GM12892 (cell line): ENCODE measurements around the gene SLC25A28.
A peak's percentile ranks its signal among the peaks of the same experiment; 100 is the strongest.
"Not testable (repeated sequence)": the region's sequence is repeated elsewhere in the genome, so short reads cannot be mapped to it uniquely, and the experiment has no call there.

Source experiments
- DNase-seq: peaks from one replicate; pipeline ENCODE4 v3.0.0; 2011; ENCODE audit not compliant: insufficient read length
- FAIRE-seq: peaks from 2 replicates; lab custom pipeline; 2011; peaks lifted over from hg19 to GRCh38; lab: Jason Lieb, UNC
- POLR2A ChIP-seq: IDR thresholded peaks from 2 replicates; pipeline ENCODE4 v1.6.1; 2011; ENCODE audit warnings: low read depth, low read length, control low read depth
- POLR2AphosphoS5 ChIP-seq: IDR thresholded peaks from 2 replicates; pipeline ENCODE4 v1.6.1; 2011; ENCODE audit warnings: low read depth, low read length, control low read depth
- TAF1 ChIP-seq: IDR thresholded peaks from 2 replicates; pipeline ENCODE4 v1.6.1; 2011; ENCODE audit warnings: low read depth, mild to moderate bottlenecking, control low read depth, low read length, borderline replicate concordance

Gene SLC25A28

DNA sequence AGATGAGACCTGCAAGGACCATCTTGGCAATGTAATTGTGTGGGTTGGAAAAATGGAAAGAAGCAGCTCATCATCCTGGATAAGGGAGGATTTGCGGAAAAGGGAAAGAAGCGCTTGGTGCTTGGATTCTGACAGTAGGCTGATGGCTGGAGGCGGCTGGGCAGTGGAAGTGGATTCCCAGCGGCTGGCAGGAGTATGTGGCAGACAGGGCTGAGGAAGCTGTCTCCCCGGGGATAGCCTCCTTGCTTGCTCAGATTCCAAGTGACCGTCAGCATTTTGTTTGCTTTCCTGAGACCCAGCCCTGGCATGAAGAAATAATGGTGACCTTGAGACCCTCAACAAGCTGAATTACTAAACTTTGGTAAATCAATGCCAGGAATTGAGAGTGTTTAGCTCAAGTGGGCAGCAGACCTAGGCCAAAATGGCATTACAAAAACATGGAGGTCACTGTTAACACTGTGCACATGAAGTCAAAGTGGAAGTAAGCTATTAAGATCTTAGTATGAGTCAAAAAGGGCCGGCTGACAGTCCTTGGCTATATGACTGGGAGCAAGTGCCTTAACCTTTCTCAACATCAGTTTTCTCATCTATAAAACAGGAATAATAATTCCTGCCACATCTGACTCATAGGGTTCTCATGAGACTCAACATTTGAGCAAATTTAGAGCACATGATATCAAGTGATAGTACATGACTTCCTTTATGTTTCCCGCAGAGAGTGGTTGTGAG lies 21.3 kb downstream of the SLC25A28 start:
- no peak for DNase-seq
- FAIRE-seq, result no peak
- TF ChIP-seq POLR2AphosphoS5, result no peak
- TF ChIP-seq POLR2A, result no peak
- no peak for TF ChIP-seq TAF1

DNA sequence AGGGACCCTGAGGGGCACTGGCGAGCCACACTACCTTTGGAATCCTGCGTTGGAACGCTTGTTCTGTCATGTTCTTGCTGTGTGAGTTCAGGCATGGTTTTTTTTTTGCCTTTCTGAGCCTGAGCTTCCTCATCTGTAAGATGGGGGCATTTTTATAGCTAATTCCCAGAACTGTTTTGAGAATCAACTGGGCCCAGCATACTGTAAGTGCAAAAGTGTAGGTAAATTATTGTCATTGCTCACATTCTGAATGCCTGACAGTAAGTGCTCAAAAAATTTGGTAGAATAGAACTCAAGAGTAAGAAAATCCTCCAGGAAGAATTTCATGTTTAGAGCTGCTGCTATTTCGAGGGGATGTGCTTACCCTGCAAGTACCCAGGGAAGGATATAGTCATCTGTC lies 22.2 kb downstream of the SLC25A28 start:
- TF ChIP-seq TAF1 (no peak), POLR2A (no peak), POLR2AphosphoS5 (no peak)
- DNase-seq (no peak), FAIRE-seq (no peak)

DNA sequence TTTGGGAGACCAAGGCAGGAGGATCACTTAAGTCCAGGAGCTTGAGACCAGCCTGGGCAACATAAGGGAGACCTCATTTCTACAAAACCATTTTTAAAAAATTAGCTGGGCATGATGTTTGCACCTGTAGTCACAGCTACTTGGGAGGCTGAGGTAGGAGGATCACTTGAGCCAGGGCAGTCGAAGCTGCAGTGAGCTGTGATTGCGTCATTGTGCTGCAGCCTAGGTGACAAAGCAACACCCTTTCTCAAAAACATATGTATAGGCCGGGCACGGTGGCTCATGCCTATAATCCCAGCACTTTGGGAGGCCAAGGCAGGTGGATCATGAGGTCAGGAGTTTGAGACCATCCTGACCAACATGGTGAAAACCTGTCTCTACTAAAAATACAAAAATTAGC lies 23.5 kb downstream of the SLC25A28 start:
- FAIRE-seq, DNase-seq: not testable (repeated sequence)

DNA sequence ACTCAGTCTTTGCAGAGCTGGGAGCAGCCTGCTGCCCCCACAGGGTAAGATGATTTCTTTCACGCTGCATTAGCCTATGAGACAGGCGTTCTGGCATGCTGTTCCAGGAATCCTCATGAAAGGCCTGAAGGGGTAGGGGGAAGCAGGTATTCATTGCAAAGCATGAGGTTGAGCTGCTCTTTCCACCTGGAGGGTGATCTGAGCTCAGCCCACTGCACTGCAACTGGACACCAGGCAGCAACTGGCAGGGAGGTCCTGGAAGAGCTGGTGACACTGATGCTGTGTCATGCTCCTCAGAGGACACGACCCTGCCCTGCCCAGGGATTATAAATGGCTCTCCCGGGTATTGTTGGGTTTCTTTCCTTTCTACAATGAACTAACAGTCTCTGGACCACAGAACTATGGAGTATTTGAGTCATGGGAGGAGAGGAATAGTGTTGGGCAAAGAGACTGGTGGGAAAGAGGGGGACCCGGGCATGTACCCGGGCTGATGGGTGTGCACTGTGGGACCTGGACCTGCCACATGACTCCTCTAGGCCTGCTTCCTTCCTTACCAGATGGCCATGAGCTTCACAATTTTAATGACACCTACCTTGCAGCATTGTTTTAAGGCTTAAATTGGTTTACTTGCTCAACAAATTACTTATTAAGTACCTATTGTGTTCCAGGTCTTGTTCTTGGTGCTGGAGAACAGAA lies 24.3 kb downstream of the SLC25A28 start:
- FAIRE-seq (no peak), DNase-seq (no peak)
- TF ChIP-seq POLR2A, result no peak
- no peak for TF ChIP-seq TAF1
- TF ChIP-seq POLR2AphosphoS5, result no peak

DNA sequence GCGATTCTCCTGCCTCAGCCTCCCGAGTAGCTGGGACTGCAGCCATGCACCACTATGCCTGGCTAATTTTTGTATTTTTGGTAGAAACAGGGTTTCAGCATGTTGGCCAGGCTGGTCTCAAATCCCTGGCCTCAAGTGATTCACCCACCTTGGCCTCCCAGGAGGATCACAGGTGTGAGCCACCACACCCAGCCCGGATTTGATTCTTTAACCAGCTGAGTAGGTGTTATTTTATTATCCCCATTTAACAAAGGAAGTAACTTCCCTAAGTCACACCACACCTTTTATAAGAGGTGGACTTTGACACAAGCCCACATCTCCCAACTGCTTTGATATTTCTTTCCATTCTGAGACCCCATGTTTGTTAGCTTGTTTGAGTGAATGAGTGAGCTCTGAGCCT lies 25.0 kb downstream of the SLC25A28 start:
- TF ChIP-seq TAF1 (no peak), POLR2AphosphoS5 (no peak), POLR2A (no peak)
- FAIRE-seq, result no peak
- no peak for DNase-seq

DNA sequence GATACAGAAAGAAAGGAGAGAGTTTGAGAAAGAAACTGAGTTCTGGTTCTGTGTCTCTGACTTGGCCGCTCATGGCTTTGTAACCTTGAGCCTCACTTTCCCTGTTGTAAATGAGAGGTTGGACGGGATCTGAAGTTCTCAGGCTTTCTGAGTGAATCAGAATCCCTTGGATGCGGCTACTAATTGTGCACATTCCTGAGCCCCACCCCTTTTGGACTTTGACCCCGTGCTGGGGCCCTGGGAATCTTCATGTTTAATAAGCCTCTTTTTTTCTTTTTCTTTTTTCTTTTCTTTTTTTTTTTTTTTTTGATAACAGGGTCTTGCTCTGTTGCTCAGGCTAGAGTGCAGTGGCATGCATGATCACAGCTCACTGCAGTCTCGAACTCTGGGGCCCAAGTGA lies 26.9 kb downstream of the SLC25A28 start:
- no peak for TF ChIP-seq POLR2AphosphoS5
- no peak for TF ChIP-seq TAF1
- no peak for TF ChIP-seq POLR2A
- DNase-seq (no peak), FAIRE-seq (no peak)

DNA sequence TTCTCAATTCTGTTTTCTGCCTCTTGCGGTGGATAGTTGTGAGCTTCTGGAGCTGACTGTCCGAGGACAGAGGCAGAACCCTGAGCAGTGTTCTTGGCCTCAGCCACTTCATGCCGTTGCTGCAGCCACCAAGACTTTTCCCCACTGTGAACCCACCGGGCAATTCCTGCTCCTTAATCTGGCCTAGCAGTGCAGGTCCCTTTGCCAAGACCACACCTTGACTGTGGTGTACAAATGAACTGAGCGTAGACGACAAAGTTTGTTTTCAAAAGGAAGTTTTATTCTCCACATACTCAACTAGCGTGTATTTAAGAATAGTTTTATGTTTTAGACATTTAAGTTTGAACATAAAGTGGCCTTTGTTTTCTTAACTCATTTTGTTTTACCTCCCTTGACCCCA lies 29.4 kb downstream of the SLC25A28 start:
- FAIRE-seq (no peak), DNase-seq (no peak)
- TF ChIP-seq POLR2A (no peak), TAF1 (no peak), POLR2AphosphoS5 (no peak)

DNA sequence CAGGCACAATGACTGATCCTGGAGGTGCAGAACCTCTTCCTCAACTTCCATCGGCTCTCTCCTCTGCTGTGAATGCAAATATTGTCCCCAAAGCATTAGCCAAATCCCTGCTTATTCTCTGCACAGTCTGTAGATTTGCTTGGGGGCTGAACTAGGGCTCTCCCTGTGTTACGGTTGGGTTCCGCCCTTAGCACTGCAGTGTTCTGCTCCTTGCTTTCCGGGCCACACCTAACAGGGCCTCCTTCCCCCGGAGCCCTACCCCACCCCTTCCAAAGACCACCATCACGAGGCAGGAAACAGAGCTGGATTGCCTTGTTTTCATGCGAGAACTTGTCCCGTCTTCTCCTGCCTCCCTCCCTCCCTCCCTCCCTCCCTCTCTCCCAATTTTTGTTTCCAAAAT lies 36.6 kb downstream of the SLC25A28 start:
- TF ChIP-seq POLR2A (no peak), TAF1 (no peak)
- no peak for DNase-seq
- FAIRE-seq, result no peak

DNA sequence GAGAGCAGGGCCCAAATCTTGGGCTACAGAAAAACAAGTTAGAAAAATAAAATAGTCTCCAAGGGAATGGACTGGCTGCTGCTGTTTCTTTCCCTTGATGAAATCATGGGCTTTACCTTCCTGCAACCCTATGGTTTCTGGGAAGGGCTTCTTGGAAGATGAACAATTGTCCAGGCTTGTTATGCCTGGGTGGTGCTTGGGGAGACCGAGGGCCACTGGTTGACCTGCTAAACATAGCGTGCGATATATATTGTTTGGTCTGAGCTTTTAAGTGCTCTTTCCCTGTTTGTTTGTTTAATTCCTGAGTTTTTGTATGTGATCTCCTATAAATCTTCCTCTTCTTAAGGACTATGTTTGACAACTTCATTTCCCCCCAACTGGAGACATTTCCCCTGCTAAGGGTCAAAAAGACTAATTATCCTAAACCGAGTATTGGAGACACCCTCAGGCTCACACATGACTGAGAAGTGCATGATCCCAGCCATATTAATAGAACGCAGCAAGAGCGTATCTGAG lies 37.9 kb downstream of the SLC25A28 start:
- no peak for DNase-seq
- no peak for FAIRE-seq
- TF ChIP-seq TAF1, result no peak

DNA sequence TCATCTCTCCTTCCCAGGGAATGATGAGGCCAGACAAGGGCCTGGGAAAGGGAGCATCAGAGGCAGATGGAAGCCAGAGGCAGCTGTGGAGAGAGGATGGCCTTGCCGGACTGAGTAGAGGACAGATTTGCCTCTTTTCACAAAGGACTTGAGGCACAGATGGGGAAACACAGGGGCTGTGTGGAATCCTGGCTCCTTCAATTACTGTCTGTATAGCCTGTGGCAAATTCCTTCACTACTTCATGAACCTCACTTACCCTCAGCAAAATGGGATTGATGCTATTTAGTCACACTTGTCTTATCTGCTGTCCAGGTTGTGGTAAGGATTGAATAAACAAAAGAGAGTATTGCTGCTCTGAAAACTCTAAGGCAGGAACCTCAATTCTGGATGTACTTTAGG lies 40.3 kb downstream of the SLC25A28 start:
- FAIRE-seq (no peak), DNase-seq (no peak)
- no peak for TF ChIP-seq POLR2AphosphoS5
- TF ChIP-seq TAF1, result no peak
- no peak for TF ChIP-seq POLR2A

DNA sequence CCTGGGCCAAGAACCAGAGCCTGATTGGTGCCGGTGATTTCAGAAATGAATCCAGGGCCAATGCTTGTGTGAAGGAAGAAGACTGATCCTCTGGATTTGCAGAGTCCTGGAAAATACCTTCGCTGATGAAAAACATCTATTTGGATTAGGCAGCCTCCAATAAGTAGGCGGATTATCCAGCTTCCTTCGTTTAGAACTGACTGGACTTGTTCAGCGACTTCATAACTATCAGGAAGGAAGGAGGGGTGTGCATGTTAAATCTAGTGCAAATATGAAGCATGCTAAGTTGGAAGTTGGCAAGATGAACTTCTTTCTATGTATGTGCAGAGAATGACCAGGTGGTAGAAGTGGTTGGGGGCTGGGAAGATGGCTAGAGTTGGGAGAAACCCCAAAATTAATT lies 46.4 kb downstream of the SLC25A28 start:
- FAIRE-seq, result peak; percentile 14
- TF ChIP-seq POLR2AphosphoS5, result no peak
- TF ChIP-seq POLR2A, result no peak
- no peak for TF ChIP-seq TAF1
- DNase-seq, result no peak

DNA sequence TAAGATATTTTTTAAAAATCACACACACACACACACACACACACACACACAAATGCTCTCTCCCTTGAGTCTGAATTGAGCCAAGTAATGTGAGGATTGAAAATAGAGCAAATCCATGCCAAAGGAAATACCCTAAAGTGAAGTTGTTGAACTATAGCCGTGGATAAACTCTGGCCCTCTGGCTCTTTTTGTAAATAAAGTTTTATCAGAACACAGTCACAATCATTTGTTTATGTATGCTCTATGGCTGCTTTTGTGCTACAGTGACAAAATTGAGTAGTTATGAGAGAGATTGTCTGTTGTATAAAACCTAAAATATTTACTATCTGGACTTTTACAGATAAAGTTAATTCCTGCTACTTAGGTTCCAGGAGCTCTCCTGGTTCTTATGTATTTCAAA lies 48.4 kb downstream of the SLC25A28 start:
- FAIRE-seq, result no peak
- TF ChIP-seq TAF1 (no peak), POLR2A (no peak), POLR2AphosphoS5 (no peak)

DNA sequence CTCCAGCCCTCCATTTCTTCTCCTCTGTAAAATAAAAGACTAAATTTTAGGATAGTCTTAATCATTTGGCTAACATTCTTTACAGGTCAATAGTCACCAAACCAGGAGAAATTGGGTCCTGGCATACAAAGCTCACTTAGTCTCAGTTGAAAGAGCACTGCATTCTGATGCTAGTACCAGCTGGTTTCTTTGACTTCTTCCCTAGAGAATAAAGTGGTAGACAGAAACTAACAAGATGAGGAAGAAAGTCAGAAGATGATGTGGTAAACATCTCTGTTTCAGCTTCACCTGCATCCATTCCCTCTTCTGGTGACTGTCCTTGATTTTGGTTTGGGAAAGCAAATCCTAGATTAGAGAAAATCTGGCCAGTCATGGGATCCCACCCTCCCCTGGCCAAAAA lies 50.3 kb downstream of the SLC25A28 start:
- FAIRE-seq (no peak), DNase-seq (no peak)
- no peak for TF ChIP-seq POLR2A
- TF ChIP-seq POLR2AphosphoS5, result no peak
- TF ChIP-seq TAF1, result no peak

More for the DNA sequence above, 48.4 kb downstream of the SLC25A28 start:
- no peak for DNase-seq
